ENCODE data around the gene COL5A1.

COL5A1 gene

DNA sequence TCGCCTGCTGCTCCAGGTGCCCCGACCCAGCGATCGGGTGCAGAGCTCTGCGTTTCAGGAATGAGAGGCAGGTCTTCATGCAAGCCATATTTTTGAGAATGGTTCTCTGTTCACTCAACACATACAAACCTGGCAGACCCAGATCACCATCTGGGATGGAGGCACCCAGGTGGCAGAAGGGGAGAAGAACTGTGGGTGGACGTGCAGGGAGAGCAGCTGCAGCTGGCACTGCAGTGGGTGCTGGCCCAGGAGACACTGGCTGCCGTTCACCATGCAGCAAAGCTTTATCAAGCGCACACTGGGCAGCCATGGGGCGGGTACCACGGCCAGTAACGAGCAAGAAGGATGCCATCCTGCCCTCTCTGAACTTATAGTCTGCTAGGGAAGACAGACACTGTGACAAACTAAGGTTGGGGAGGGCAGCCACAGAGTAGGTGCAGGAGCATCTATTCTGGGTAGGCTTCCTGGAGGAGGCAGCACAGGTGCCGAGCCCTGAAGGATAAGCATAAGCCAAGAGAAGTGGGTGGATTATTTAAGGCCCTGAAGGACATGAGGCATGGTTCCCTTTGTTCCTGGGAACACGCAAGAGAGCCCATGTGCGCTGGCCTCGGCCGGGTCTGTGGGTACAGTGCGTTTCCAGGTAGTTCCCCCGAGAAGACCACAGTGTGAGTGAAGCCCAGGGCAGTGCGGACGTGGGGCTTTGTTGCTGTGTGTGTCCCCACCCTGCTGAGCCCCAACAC, 192.8 kb downstream of the COL5A1 start:
- Histone ChIP-seq H3K4me1 (ENCODE audit: insufficient read depth, insufficient read length) (peaks cover 5% of the 10 kb centered on the region), H3K4me3 (ENCODE audit: insufficient read length, low read depth) (no peak overlapping the region), H3K36me3 (ENCODE audit: insufficient read depth, insufficient read length, low read length) (peaks cover 85% of the 10 kb centered on the region), H3K27me3 (ENCODE audit: insufficient read depth, insufficient read length) (no peaks in the 10 kb centered on the region), H3K9me3 (ENCODE audit: insufficient read depth, low read length) (no peaks in the 10 kb centered on the region), H3K9ac (ENCODE audit: insufficient read length, low read depth) (no peak overlapping the region)
- no peak for DNase-seq (ENCODE audit: low read depth, low spot score)
- TF ChIP-seq ZNF274 (IDR thresholded peaks at IDR 0.05; ENCODE audit: low read depth, low read length) (no peak), YY1 (IDR thresholded peaks at IDR 0.05; ENCODE audit: insufficient read depth, insufficient read length) (no peak), SUZ12 (IDR thresholded peaks at IDR 0.05; ENCODE audit: extremely low read depth, insufficient read depth, insufficient read length) (no peak)

- Histone ChIP-seq H3K36me3 (ENCODE audit: insufficient read depth, insufficient read length, low read length) (peaks cover 81% of the 10 kb centered on the region), H3K27me3 (ENCODE audit: insufficient read depth, insufficient read length) (no peaks in the 10 kb centered on the region), H3K9ac (ENCODE audit: insufficient read length, low read depth) (no peak overlapping the region), H3K9me3 (ENCODE audit: insufficient read depth, low read length) (no peaks in the 10 kb centered on the region), H3K4me1 (ENCODE audit: insufficient read depth, insufficient read length) (peaks cover 8% of the 10 kb centered on the region), H3K4me3 (ENCODE audit: insufficient read length, low read depth) (no peak overlapping the region)
- TF ChIP-seq YY1 (IDR thresholded peaks at IDR 0.05; ENCODE audit: insufficient read depth, insufficient read length) (no peak), ZNF274 (IDR thresholded peaks at IDR 0.05; ENCODE audit: low read depth, low read length) (no peak), SUZ12 (IDR thresholded peaks at IDR 0.05; ENCODE audit: extremely low read depth, insufficient read depth, insufficient read length) (no peak)
- DNase-seq (ENCODE audit: low read depth, low spot score), result no peak
Measured at GRCh38 chr9:134834957-134835419, 193.4 kb downstream of the COL5A1 start.

- DNase-seq (ENCODE audit: low read depth, low spot score), result no peak
- peaks cover 76% of the 10 kb centered on the region for H3K36me3 ChIP-seq (ENCODE audit: insufficient read depth, insufficient read length, low read length)
- no peak overlapping the region for H3K9ac ChIP-seq (ENCODE audit: insufficient read length, low read depth)
- TF ChIP-seq SUZ12 (IDR thresholded peaks at IDR 0.05; ENCODE audit: extremely low read depth, insufficient read depth, insufficient read length), result no peak
- no peak for TF ChIP-seq YY1 (IDR thresholded peaks at IDR 0.05; ENCODE audit: insufficient read depth, insufficient read length)
- no peak for TF ChIP-seq ZNF274 (IDR thresholded peaks at IDR 0.05; ENCODE audit: low read depth, low read length)
- H3K4me1 ChIP-seq (ENCODE audit: insufficient read depth, insufficient read length), result peaks cover 6% of the 10 kb centered on the region
- no peak overlapping the region for H3K4me3 ChIP-seq (ENCODE audit: insufficient read length, low read depth)
- H3K27me3 ChIP-seq (ENCODE audit: insufficient read depth, insufficient read length), result no peaks in the 10 kb centered on the region
- H3K9me3 ChIP-seq (ENCODE audit: insufficient read depth, low read length), result no peaks in the 10 kb centered on the region
Measured at GRCh38 chr9:134835448-134835847, 193.8 kb downstream of the COL5A1 start.

DNA sequence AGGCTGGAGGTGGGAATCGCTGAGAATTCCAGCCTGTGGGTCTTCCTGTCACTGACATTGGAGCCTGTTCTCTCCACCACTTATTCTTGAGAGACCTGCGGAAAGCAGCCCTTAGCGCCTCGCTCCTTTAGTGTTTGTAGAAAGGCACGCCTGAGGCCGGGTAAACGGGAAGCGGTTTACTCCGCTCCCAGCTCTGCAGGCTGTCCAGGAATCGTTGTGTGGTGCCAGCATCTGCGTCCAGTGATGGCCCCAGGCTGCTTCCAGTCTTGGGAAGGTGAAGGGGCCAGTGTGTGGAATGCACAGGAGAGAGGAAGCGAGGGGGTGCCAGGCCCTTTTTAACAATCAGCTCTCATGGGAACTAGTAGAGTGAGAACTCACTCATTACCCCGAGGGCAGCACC, 194.4 kb downstream of the COL5A1 start:
- Histone ChIP-seq H3K9ac (ENCODE audit: insufficient read length, low read depth) (no peak overlapping the region), H3K36me3 (ENCODE audit: insufficient read depth, insufficient read length, low read length) (peaks cover 76% of the 10 kb centered on the region), H3K27me3 (ENCODE audit: insufficient read depth, insufficient read length) (no peaks in the 10 kb centered on the region), H3K4me3 (ENCODE audit: insufficient read length, low read depth) (no peak overlapping the region), H3K4me1 (ENCODE audit: insufficient read depth, insufficient read length) (peaks cover 8% of the 10 kb centered on the region), H3K9me3 (ENCODE audit: insufficient read depth, low read length) (no peaks in the 10 kb centered on the region)
- TF ChIP-seq YY1 (IDR thresholded peaks at IDR 0.05; ENCODE audit: insufficient read depth, insufficient read length) (no peak), SUZ12 (IDR thresholded peaks at IDR 0.05; ENCODE audit: extremely low read depth, insufficient read depth, insufficient read length) (no peak), ZNF274 (IDR thresholded peaks at IDR 0.05; ENCODE audit: low read depth, low read length) (no peak)
- no peak for DNase-seq (ENCODE audit: low read depth, low spot score)

GRCh38 chr9:134836406-134836970, 194.9 kb downstream of the COL5A1 start:
- Histone ChIP-seq H3K36me3 (ENCODE audit: insufficient read depth, insufficient read length, low read length) (peaks cover 76% of the 10 kb centered on the region), H3K9me3 (ENCODE audit: insufficient read depth, low read length) (no peaks in the 10 kb centered on the region), H3K4me3 (ENCODE audit: insufficient read length, low read depth) (no peak overlapping the region), H3K9ac (ENCODE audit: insufficient read length, low read depth) (no peak overlapping the region), H3K27me3 (ENCODE audit: insufficient read depth, insufficient read length) (no peaks in the 10 kb centered on the region), H3K4me1 (ENCODE audit: insufficient read depth, insufficient read length) (peaks cover 8% of the 10 kb centered on the region)
- DNase-seq (ENCODE audit: low read depth, low spot score), result no peak
- no peak for TF ChIP-seq ZNF274 (IDR thresholded peaks at IDR 0.05; ENCODE audit: low read depth, low read length)
- no peak for TF ChIP-seq SUZ12 (IDR thresholded peaks at IDR 0.05; ENCODE audit: extremely low read depth, insufficient read depth, insufficient read length)
- TF ChIP-seq YY1 (IDR thresholded peaks at IDR 0.05; ENCODE audit: insufficient read depth, insufficient read length), result no peak

- H3K9ac ChIP-seq (ENCODE audit: insufficient read length, low read depth), result no peak overlapping the region
- DNase-seq (ENCODE audit: low read depth, low spot score), result no peak
- no peak overlapping the region for H3K4me3 ChIP-seq (ENCODE audit: insufficient read length, low read depth)
- H3K27me3 ChIP-seq (ENCODE audit: insufficient read depth, insufficient read length), result no peaks in the 10 kb centered on the region
- H3K9me3 ChIP-seq (ENCODE audit: insufficient read depth, low read length), result no peaks in the 10 kb centered on the region
- H3K36me3 ChIP-seq (ENCODE audit: insufficient read depth, insufficient read length, low read length), result peaks cover 78% of the 10 kb centered on the region
- TF ChIP-seq ZNF274 (IDR thresholded peaks at IDR 0.05; ENCODE audit: low read depth, low read length), result no peak
- TF ChIP-seq YY1 (IDR thresholded peaks at IDR 0.05; ENCODE audit: insufficient read depth, insufficient read length), result no peak
- no peak for TF ChIP-seq SUZ12 (IDR thresholded peaks at IDR 0.05; ENCODE audit: extremely low read depth, insufficient read depth, insufficient read length)
- peaks cover 8% of the 10 kb centered on the region for H3K4me1 ChIP-seq (ENCODE audit: insufficient read depth, insufficient read length)
Measured at GRCh38 chr9:134837529-134837928, 195.9 kb downstream of the COL5A1 start.

DNA sequence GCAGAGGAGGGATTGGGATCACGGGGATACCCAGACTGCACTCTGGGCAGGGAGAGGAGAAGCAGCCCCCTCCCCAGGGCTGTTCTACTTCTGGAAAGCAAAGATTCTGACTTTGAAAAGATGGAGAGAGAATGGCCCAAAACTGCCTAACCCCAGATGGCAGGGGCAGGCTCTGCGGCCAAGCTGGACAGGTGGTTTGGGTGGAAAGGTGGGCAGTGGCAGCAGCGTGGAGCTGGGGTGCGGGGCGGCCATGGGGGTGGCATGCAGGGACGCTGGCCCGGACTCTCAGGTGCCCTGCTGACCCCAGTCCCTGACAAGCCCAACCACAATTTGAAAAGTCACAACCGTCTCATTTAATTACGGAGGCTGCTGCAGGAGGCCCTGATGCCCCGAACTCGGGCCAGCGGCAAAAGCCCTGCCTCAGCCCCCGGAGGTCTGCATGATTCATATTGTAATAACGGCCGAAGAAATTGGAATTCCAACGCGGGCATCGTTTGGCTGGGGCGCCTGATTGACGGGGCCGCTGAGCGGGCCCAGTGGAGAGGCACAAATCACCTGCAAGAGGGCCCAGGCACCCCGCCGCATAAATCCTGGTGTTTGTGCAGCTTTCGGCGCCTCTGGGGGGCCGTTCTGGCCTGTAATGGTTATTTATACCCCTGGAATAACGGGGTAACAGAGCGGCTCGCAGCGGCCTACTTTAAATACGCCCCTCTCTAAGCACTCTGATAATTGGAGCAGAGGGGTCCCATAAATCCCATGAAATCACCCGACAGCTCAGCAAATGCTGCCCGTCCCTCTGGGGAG, 197.2 kb downstream of the COL5A1 start:
- TF ChIP-seq ZNF274 (IDR thresholded peaks at IDR 0.05; ENCODE audit: low read depth, low read length) (no peak), SUZ12 (IDR thresholded peaks at IDR 0.05; ENCODE audit: extremely low read depth, insufficient read depth, insufficient read length) (no peak), YY1 (IDR thresholded peaks at IDR 0.05; ENCODE audit: insufficient read depth, insufficient read length) (no peak)
- no peaks in the 10 kb centered on the region for H3K9me3 ChIP-seq (ENCODE audit: insufficient read depth, low read length)
- H3K36me3 ChIP-seq (ENCODE audit: insufficient read depth, insufficient read length, low read length), result peaks cover 78% of the 10 kb centered on the region
- DNase-seq (ENCODE audit: low read depth, low spot score), result no peak
- H3K4me3 ChIP-seq (ENCODE audit: insufficient read length, low read depth), result no peak overlapping the region
- H3K27me3 ChIP-seq (ENCODE audit: insufficient read depth, insufficient read length), result no peaks in the 10 kb centered on the region
- peaks cover 8% of the 10 kb centered on the region for H3K4me1 ChIP-seq (ENCODE audit: insufficient read depth, insufficient read length)
- no peak overlapping the region for H3K9ac ChIP-seq (ENCODE audit: insufficient read length, low read depth)
